GM12801 (cell line): Measurements from ENCODE around the gene BICDL2.

Experiments
- CTCF ChIP-seq: IDR thresholded peaks from one replicate; pipeline ENCODE4 v1.5.1; 2011; ENCODE audit warnings: control low read depth; ENCODE audit not compliant: insufficient read length; ENCODE audit errors: extremely low read depth

Gene BICDL2

GRCh38 chr16:3065742-3066439 lies 29.1 kb upstream of the BICDL2 start:
- TF ChIP-seq CTCF = no peak

- no peak for TF ChIP-seq CTCF
These were observed 28.5 kb upstream of the BICDL2 start, which contains the start of gene IL32 for GRCh38 chr16:3065069-3065741. TSS of gene IL32 (plus strand) at chr16:3065640. CDS start at chr16:3065812, 172 bp downstream.

DNA sequence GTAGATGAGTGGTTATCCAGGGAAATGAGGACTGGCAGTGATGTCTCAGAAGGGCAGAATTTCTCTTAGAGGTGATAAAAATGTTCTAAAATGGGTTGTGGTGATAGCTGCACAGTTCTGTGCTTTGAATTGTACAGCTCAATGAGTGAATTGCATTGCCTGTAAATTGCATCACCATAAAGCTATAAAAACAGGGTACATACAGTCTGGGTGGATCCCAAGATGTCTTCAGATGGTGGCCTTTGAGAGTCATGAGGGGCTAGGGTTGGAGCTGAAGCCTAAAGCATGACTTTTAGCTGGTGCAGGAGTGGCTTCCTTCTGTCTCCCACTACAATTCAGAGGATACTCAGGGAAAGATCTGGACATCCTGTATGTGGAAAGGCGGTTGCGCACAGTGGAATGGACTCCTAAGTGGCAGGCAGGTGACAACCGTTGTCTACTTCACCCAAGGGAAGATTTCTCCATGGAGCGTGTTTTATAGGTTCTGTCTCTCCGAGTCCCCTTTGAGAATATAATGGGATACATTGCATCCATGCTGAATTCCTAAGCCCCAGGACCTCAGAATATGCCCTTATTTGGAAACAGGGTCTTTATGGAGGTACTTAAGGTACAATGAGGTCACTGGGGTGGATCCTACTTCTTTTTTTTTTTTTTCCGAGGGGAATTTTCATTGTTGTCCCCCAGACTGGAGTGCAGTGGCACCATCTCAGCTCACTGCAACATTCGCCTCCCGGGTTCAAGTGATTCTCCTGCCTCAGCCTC lies 27.1 kb upstream of the BICDL2 start:
- TF ChIP-seq CTCF = no peak

DNA sequence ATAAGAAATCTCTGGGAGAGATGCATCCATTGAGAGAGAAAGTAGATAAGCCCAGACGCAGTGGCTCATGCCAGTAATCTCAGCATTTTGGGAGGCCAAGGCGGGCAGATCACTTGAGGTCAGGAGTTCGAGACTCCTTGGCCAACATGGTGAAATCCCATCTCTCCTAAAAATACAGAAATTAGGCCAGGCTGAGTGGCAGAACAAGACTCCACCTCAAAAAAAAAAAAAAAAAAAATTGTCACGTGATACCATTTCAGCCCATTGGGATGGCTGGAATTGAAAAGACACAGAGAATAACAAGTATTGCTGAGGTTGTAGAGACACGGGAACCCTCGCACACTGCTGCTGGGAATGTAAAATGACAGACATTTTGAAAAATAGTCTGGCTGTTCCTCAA lies 25.8 kb upstream of the BICDL2 start:
- no peak for TF ChIP-seq CTCF

DNA sequence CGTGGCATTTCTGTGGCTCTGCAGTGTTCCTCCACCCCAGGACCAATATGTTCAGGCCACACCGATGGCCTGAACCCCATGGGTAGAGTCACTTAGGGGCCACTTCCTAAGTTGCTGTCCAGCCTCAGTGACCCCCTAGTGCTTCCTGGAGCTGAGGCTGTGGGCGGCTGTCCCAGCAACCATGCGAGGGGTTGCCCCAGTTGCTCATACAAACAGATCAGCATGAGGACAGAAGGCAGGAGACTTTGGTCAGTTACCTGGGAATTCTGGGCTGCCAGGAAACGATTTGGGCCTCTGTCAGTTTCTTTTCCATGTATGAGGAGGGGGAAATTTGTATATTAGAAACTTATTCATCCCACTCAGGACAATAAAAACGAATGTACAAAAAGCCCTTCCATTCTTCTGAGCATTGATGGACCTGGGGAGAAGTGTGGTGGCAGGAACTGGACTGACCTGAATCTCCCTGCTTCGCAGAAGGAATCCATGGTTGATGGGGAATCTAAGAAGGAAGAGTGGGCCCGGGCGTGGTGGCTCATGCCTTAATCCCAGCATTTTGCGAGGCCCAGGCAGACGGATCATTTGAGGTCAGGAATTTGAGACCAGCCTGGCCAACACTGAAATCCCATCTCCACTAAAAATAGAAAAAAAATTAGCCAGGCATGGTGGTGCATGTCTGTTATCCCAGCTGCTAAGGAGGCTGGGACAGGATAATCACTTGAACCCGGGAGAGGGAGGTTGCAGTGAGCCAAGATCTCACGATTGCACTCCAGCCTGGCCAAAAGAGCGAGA lies 23.8 kb upstream of the BICDL2 start:
- TF ChIP-seq CTCF = no peak

DNA sequence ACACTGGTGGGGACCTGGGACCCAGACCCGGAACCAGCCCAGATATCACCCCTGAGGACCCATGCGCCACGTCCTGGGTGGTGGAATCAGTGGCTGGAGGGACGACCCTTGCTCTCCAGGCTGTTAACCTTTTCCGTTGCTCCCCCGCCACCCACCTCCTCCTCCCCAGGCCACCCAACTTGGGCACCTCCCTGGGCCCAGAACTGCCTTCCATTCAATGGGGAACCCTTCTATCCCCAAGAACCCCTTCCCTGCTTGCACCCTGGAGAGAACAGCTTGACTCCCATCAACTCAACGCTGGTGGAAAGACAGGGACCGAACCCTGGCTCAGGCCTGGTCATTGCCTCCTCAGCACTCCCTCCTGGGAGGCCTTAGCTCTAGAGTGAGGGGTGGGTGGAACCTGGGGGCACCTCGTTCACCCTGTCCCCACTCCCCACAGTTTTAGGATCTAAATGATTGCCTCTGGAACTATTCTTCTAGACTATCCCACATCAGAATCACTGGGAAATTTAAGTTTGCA lies 23.0 kb upstream of the BICDL2 start:
- TF ChIP-seq CTCF = no peak
